Activated naive CD4-positive, alpha-beta T cell treated with Interleukin-2 at 50 U/mL for 16 hours (primary cell): ENCODE data around the gene DYNC1LI2.
"Not testable (repeated sequence)": the region's sequence is repeated elsewhere in the genome, so short reads cannot be mapped to it uniquely, and the experiment has no call there.

ENCODE experiments used
- DNase-seq: peaks from one replicate; pipeline ENCODE4 v3.0.0-alpha.2; 2020

Gene DYNC1LI2

DNA sequence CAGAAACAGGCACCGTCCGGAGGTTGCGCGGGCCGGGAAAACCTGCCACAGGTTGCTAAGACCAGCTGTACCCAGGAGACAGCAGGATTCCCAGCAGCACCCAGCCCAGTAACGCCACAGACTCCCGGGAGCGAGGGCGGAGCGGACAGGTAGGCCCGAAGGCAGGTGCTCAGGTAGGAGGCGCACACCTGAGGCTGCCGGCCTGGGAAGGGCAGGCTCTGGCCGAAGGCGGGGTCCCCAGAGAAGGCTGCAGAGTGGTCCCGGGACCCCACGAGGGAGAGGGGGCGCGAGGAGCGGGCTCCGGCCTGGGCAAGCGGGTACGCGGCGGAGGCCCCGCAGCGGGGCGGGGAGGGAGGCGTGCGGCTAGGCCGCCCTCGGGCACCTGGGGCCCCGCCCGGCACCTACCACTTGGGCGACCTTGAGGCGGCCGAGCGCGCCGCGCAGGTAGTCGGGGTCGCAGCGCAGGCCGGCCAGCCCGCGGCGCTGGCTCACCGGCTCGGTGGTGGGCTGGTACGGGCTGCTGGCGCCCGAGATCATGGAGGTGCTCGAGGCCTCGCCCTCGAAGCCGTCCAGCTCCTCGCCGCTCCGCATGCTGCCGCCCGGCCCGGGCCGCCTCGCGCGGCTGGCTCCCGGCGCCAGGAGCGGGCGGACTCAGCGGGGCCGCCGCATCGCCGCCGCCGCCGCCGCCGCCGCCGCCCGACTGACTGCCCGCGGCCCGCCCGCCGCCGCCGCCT is 55.3 kb downstream of the DYNC1LI2 start:
- no peak for DNase-seq

DNA sequence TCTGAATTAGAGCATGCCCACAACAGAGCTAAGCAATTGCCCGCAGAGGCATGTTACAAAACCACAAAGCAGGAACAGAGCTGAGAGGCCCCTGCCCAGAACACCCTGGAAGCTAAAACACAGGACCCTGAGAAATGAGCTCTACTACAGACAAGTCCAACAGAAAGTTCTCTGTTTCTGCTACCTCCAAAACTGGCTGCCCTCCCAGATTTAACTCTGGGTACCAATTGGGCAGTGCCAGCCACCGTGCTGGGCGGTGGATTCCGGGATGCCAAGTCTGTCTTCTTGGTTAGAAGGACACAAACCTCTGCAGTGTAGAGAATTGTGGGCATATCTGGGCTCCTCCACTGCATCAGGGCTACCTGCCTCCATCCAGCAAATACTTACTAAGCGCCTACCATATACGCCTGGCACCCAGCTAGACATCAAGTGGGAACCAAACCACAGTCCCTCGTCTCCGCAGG is 55.9 kb downstream of the DYNC1LI2 start:
- no peak for DNase-seq

DNA sequence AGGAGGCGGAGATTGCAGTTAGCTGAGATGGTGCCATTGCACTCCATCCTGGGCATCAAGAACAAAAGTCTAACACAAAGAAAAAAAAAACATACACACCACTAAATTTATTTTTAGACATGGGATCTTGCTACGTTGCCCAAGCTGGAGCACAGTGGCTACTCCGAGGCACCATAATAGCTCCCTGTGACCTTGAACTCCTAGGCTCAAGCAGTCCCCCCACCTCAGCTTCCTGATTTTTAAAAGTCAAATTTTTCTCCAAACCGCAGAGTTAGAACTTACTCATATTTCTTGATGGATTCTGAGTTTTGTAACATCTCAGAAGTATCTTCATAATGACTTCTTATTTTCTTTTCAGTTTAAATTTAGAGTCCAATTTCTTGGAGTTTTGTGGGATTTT is 58.3 kb downstream of the DYNC1LI2 start:
- DNase-seq: no peak

DNA sequence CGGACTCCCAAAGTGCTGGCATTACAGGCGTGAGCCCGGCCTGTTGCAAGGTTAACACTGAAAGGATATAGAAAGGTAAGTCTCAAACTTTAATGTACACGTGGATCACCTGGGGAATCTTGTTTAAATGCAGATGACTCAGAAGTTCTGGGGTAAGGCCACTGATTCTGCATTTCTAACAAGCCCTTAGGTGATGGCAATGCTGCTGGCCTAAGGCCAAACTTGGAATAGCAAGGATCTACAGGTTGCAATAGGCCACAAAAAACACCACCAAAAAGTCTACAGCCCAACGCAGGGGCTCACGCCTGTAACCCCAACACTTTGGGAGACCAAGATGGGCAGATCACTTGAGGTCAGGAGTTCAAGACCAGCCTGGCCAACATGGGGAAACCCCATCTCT is 59.1 kb downstream of the DYNC1LI2 start:
- no peak for DNase-seq

GRCh38 chr16:66691234-66691633 is 60.2 kb downstream of the DYNC1LI2 start:
- no peak for DNase-seq

DNA sequence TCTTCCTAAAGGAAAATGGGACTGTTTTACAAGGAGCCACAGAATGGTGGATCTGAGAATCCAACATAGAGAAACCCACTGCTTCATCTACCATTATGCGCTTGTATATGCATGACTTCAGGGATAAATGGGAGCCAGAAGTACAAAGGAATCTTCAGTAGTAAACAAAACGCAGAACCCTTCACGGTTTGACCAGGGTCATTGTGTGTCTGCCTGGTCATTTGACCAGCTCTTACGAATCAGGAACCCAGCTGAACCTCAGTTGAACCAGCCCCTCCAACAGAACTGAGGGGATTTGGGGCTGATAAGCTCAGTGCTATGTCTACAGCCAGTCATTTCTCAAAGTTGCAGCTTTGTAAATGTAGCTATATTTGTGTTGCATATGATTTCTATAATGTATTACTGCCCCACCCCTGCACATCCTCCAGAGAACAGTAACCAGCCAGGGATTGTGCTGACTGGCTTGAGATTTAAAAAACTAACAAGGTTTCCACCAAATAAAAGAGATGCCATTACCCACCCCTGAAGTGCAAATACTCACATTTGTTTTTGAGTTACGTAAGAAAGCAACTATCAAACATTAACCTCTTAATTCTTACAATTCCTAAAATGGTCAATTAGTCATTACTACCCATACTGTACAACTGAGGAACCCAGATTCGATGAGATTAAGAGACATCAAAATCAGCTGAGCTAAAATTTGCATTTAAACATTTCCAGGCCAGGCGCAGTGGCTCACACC is 61.1 kb downstream of the DYNC1LI2 start:
- DNase-seq: no peak

DNA sequence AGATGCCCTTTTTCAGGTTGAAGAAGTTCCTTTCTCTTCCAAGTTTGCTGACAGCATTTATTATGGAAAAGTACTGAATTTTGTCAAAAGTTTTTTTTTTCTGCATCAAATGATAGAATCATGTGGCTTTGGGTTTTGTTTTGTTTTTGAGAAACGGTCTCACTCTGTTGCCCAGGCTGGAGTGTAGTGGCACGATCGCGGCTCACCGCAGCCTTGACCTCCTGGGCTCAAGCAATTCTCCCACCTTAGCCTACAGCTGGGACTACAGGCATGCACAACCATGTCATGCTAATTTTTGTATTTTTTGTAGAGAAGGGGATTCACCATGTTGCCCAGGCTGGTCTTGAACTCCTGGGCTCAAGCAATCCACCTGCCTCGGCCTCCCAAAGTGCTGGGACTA is 62.1 kb downstream of the DYNC1LI2 start:
- DNase-seq: no peak

DNA sequence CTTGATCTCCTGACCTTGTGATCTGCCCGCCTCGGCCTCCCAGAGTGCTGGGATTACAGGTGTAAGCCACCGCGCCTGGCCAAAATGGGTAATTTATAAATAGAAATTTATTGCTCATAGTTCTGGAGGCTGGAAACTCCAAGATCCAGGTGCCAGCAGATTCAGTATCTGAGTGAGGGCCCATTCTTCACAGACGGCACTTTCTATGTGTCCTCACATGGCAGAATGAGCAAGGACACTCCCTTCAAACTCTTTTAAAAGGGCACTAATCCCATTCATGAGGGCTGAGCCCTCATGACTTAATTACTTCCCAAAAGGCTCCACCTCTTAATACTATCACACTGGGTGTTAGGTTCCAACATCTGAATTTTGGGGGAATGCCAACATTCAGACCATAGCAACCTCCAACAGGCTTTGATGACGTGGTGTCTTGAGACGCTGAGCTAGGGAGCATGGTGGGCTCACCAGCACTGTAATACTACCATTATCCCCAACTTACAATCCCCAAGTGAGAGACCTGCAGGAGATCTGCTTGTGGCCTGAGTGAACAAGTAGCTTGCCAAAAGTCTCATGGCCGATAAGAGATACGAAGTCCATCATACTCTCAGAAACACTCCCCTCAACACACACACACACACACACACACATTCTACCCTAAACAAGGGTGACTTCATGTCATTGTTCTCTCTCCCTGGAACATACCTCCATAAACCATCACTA is 63.3 kb downstream of the DYNC1LI2 start:
- no peak for DNase-seq

DNA sequence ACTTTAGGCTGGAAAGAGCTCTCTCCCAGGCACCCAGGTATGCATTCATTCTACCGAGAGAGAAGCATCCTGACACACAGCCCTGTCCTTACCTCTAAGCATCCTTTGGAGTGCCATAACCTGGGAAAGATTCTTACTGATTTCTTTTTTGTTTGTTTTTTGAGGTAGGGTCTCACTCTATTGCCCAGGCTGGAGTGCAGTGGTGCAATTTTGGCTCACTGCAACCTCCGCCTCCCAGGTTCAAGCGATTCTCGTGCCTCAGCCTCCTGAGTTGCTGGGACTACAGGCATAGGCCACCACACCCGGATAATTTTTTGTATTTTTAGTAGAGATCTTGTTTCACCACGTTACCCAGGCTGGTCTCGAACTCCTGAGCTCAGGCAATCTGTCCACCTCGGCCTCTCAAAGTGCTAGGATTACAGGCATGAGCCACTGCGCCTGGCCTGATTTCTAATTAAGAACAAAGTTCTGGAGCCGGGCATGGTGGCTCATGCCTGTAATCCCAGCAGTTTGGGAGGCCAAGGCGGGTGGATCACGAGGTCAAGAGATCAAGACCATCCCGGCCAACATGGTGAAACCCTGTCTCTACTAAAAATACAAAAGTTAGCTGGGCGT is 65.8 kb downstream of the DYNC1LI2 start:
- DNase-seq: not testable (repeated sequence)

- DNase-seq: no peak
Measured at GRCh38 chr16:66682271-66682670, 69.1 kb downstream of the DYNC1LI2 start.

- no peak for DNase-seq
Measured at GRCh38 chr16:66681676-66682075, 69.7 kb downstream of the DYNC1LI2 start.

- no peak for DNase-seq
Measured at GRCh38 chr16:66678337-66678736, 73.1 kb downstream of the DYNC1LI2 start.

- no peak for DNase-seq
Measured at GRCh38 chr16:66677836-66678235, 73.6 kb downstream of the DYNC1LI2 start.

GRCh38 chr16:66677179-66677578 is 74.2 kb downstream of the DYNC1LI2 start:
- DNase-seq: no peak

- DNase-seq: no peak
Measured at GRCh38 chr16:66676599-66676998, 74.8 kb downstream of the DYNC1LI2 start.

GRCh38 chr16:66673691-66674090 is 77.7 kb downstream of the DYNC1LI2 start:
- DNase-seq: no peak
